Mucosa of descending colon (tissue), 3 donors: ENCODE data around the gene ZBTB44. TPM values are rescaled to one million over a fixed set of nuclear protein-coding genes. Genes with fewer than 3 reads are reported as not detected.

Source experiments
- ATAC-seq: fragments of 200-7000 bp; cut with Tn5 transposase; one replicate; pipeline ENCODE4 v1.9.1; 2020; ENCODE audit warnings: mild to moderate bottlenecking, moderate library complexity
- DNase-seq, 3 donors: peaks; one replicate each; pipeline ENCODE4 v3.0.0-alpha.2; 2020
- H3K36me3 ChIP-seq: fragments of 200-600 bp; one replicate; pipeline ENCODE4 v1.8.0; 2021; ENCODE audit warnings: low read depth, mild to moderate bottlenecking
- H3K4me1 ChIP-seq: fragments of 200-600 bp; one replicate; pipeline ENCODE4 v1.8.0; 2021; ENCODE audit warnings: low read depth, mild to moderate bottlenecking
- H3K4me3 ChIP-seq: fragments of 200-600 bp; one replicate; pipeline ENCODE4 v1.8.0; 2021; ENCODE audit warnings: mild to moderate bottlenecking
- H3K9me3 ChIP-seq: fragments of 200-600 bp; one replicate; pipeline ENCODE4 v1.8.0; 2021; ENCODE audit warnings: mild to moderate bottlenecking
- intact Hi-C, 2 donors: fragments of 100-400 bp; cut with DNase I in 1 of 2; cut with micrococcal nuclease in 1 of 2; formaldehyde crosslinking; loops; one replicate each; pipeline versions ENCODE4 v1.11.0 to v1.11.1; 2022; cut with DNase I, micrococcal nuclease
- total RNA-seq, 3 donors: library from RNA; stranded (reverse); fragmentation: NEBNext Ultra II Directional in 2 of 3; extraction: Animal tissue kit (Norgen Biotek cat#: 25700) in 2 of 3; gene quantifications; one replicate each; pipeline versions ENCODE4 v1.2.1 to v1.2.4, GENCODE V29; 2021 to 2023
- TF ChIP-seq, protein P1 (sequence below): fragments of 200-600 bp; IDR thresholded peaks from one replicate; pipeline ENCODE4 v1.8.0; 2022; ENCODE audit warnings: antibody characterized with exemption, mild to moderate bottlenecking
- donor health status: DM: no; HTN: no; CAD: no; lungs with moderate emphysema.
- donor health status: DM: no; HTN: no; CAD: no.
- donor health status: DM: no; HTN: yes; CAD: no.

The ZBTB44 gene
- total RNA-seq, 3 donors from 2014 or later, result 26.5 to 56.8 (median 32.4) TPM

GRCh38 chr11:130217133-130218031, 97.3 kb downstream of the ZBTB44 start:
- peak in 1 of 3 donors; percentile 21 for DNase-seq
- ATAC-seq, result peak; percentile 3
- intact Hi-C loops, result loop anchor here (10.0 kb wide), 1 partner anchor 647 kb away; no protein-coding TSS in a partner anchor

DNA sequence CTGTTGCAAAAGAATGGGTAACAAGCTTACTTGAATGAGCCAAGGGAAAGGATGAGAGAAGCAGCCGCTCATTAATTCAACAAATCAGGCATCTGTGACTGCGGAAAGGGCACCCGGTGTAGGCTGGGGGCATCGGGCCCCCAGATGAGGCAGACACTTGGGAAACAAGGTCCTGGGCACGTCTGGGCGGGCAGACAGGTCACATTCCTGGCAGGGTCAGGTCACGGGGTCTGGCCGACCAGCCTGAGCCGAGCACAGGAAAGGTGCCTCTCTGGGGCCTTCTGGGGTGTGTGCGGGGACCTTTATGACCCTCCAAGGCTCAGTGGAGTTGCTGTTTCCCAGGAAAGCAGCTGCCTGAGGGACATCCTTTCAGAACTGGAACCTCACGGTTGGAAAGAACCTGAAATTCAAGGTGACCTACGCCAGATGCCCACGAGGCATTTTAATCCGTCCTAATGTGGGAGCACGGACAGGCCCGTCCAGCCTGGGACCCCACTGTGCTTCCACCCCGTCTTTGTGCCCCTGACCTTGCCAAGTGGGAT, 98.1 kb downstream of the ZBTB44 start:
- TF ChIP-seq, protein P1, sequence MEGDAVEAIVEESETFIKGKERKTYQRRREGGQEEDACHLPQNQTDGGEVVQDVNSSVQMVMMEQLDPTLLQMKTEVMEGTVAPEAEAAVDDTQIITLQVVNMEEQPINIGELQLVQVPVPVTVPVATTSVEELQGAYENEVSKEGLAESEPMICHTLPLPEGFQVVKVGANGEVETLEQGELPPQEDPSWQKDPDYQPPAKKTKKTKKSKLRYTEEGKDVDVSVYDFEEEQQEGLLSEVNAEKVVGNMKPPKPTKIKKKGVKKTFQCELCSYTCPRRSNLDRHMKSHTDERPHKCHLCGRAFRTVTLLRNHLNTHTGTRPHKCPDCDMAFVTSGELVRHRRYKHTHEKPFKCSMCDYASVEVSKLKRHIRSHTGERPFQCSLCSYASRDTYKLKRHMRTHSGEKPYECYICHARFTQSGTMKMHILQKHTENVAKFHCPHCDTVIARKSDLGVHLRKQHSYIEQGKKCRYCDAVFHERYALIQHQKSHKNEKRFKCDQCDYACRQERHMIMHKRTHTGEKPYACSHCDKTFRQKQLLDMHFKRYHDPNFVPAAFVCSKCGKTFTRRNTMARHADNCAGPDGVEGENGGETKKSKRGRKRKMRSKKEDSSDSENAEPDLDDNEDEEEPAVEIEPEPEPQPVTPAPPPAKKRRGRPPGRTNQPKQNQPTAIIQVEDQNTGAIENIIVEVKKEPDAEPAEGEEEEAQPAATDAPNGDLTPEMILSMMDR, result no peak
- Histone ChIP-seq H3K36me3 (no peaks in the 10 kb centered on the region), H3K9me3 (no peaks in the 10 kb centered on the region), H3K4me3 (no peak overlapping the region), H3K4me1 (no peaks in the 10 kb centered on the region)
- ATAC-seq (no peak), DNase-seq (peak in 1 of 3 donors; percentile 34)
- intact Hi-C loops, result loop anchor here (10.0 kb wide), 1 partner anchor 648 kb away; no protein-coding TSS in a partner anchor

More at GRCh38 chr11:130217133-130218031, 97.3 kb downstream of the ZBTB44 start:
- Histone ChIP-seq H3K4me1 (no peaks in the 10 kb centered on the region), H3K4me3 (no peak overlapping the region), H3K36me3 (no peaks in the 10 kb centered on the region), H3K9me3 (no peaks in the 10 kb centered on the region)
- TF ChIP-seq, protein P1, result no peak

GRCh38 chr11:130216221-130216550, 98.5 kb downstream of the ZBTB44 start:
- TF ChIP-seq, protein P1, result no peak
- intact Hi-C loops, result loop anchor here (10.0 kb wide), 1 partner anchor 649 kb away; no protein-coding TSS in a partner anchor
- ATAC-seq, result no peak
- Histone ChIP-seq H3K4me3 (no peak overlapping the region), H3K4me1 (no peaks in the 10 kb centered on the region), H3K9me3 (no peaks in the 10 kb centered on the region), H3K36me3 (no peaks in the 10 kb centered on the region)
- no peak for DNase-seq

DNA sequence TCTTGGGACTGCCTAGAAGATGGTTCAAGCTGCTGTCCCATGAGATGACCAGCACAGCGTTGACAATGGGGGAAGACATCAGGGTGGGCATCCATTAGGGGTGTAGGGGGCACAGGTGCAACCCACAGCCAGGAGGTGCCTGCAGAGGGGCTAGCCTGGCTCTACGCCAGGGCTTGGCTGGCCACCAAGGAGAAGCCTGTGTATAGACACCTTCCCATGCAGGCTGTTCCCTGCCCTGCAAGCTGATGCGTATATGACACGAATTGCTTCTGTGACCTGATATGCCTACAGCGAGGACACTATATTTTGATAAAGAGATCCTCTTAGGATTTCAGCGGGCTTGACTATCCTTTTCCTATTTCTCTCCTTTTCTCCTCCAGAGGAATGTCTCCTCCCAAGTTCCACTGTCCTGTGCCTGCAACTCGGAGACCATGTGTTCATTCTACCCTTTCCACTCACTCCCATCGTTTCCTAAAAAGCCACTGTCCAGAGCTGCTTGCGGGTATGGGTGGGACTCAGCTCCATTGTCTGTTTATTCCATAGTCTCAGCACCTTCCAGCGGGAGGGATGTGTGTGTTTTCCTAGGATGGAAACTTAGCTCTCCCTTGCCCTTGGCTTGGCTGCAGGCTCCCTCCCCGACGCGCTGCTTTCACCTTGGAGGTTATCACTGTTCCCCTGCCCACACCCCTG, 99.0 kb downstream of the ZBTB44 start:
- peak in 1 of 3 donors; percentile 30 for DNase-seq

More for the DNA sequence above, 99.0 kb downstream of the ZBTB44 start:
- Histone ChIP-seq H3K4me1 (no peaks in the 10 kb centered on the region), H3K4me3 (no peak overlapping the region), H3K36me3 (no peaks in the 10 kb centered on the region), H3K9me3 (no peaks in the 10 kb centered on the region)
- ATAC-seq, result no peak
- TF ChIP-seq, protein P1, result no peak
- intact Hi-C loops, result loop anchor here (10.0 kb wide), 1 partner anchor 649 kb away; no protein-coding TSS in a partner anchor
